Astrocyte (in vitro differentiated cells and primary cell): ENCODE results near the gene IMPA2.

Experiments
- CTCF ChIP-seq: IDR thresholded peaks from 2 replicates; pipeline ENCODE4 v1.5.1; 2011; ENCODE audit warnings: low read depth, mild to moderate bottlenecking, inconsistent platforms, low read length, moderate library complexity; ENCODE audit not compliant: insufficient read depth
- EZH2 ChIP-seq: IDR thresholded peaks from 2 replicates; pipeline ENCODE4 v1.6.1; 2012; ENCODE audit warnings: mild to moderate bottlenecking, low read length, inconsistent platforms; ENCODE audit not compliant: insufficient read depth

- no peak for TF ChIP-seq CTCF
- TF ChIP-seq EZH2, result no peak
Observed at GRCh38 chr18:11956371-11957308, 24.7 kb upstream of the IMPA2 start.
